HG02885 (cell line): ENCODE results near the gene MATN1.

Experiments
- ATAC-seq: cut with Tn5 transposase; IDR thresholded peaks from one replicate; pipeline ENCODE4 v1.9.1; 2021; ENCODE audit warnings: mild to moderate bottlenecking; ENCODE audit not compliant: unreplicated experiment, poor library complexity

The MATN1 gene

DNA sequence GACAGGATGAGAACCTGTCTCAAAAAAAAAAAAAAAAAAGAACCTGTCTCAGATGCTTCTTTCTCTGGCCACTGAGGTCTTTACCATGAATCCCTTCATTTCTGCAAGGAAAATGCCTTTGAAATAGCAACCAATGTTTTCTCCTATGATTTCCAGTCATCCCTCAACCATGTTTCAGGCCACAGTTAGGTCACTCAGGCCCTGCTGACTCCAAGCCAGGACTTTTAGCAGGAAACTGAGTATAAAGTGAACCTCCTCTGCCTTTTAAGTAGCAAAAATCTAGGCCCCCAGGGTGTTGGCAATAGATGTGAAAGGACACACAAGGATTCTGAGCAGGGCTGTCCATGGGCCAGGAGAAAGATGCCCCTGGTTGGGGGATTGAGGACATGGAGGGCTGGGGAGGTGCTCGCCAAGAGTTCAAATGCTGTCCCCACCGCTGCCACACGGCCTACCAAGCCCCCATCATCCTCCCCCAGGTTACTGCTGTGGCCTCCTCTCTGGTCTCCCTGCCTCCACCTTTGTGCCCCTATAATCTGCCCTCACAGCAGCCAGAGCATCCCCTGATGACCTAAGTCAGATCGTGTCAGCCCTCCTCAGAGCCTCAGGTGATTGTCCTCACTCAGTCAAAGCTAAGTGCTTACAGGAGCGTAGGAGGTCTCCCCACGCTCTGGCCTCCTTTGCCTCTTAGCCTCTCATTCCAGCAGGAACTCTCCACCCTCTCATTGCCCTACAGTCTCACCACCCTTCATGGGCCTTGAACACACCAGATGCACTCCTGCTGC, 54.6 kb downstream of the MATN1 start:
- ATAC-seq = no peak

DNA sequence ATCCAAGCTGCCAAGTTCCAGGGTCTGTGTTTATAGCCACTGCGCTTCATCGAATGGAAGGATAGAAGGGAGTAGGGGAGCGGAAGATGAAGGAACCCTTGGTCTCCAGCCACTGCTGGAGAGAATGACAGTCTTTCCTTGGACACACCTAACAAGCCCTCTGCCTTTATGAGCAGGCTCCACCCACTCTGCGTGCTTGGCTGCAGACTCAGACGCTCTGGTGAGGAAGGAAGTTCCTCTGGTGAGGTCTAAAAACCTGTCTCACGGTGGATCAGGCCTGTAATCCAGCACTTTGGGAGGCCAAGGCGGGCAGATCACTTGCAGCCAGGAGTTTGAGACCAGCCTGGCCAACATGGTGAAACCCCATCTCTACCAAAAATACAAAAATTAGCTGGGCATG, 55.4 kb downstream of the MATN1 start:
- no peak for ATAC-seq

DNA sequence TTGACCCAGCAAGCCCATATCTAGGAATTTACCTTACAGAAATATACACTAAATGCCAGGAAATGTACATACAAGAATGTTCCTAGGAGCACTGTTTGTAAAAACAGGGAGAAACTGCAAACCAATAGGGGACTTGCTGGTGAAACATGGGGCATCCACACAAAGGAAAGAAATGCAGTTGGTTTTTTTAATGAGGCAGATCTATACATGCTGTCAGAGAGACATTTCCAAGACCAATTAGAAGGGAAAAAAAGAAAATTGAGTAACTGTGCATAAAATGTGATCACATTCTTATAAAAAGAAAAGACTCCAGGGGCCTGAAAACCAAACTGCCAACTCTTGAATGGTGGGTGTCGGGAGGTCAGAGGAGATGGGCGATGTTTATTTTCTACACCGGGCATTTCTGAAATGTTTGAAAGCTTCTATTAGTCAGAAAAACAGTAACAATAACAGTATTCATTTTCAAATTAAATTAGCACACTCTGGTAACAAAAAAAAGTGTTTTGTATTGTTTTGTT, 56.6 kb downstream of the MATN1 start:
- ATAC-seq = no peak

DNA sequence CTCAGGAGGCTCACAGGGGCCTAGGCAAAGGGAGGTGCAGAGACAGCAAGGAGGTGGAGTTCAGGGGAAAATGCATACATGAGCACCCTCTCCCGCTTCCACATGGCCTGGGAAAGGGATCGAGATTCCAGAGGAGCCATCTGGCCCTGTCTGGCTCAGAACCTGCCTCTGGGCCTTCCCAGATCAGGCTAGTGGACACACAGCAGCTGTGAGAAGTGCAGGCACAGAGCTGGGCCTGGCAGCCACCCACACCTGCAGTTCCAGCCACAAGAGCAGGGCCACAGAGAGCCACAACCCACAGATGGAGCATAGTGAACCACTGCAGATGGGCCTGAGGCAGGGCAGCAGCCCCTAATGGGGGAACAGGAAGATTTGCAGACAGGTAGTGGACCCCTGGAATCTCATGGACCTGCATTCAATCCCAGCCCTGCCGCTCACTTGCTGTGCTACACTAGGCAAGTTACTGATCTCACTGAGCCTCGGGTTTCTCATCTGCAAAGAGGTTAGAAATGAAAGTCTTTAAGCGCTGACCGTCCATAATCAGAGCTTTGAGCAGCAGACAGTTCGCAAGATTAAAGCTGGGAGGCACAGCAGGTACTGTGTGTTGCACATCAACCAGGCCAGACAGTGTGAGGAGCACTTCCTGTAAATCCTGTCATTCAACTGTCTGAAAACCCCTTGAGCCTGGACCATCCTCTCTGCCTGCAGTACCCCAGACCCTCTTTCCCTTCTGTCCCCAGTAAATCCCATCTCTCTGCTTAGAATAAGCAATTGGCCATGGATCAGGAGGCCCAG, 58.0 kb downstream of the MATN1 start:
- no peak for ATAC-seq

DNA sequence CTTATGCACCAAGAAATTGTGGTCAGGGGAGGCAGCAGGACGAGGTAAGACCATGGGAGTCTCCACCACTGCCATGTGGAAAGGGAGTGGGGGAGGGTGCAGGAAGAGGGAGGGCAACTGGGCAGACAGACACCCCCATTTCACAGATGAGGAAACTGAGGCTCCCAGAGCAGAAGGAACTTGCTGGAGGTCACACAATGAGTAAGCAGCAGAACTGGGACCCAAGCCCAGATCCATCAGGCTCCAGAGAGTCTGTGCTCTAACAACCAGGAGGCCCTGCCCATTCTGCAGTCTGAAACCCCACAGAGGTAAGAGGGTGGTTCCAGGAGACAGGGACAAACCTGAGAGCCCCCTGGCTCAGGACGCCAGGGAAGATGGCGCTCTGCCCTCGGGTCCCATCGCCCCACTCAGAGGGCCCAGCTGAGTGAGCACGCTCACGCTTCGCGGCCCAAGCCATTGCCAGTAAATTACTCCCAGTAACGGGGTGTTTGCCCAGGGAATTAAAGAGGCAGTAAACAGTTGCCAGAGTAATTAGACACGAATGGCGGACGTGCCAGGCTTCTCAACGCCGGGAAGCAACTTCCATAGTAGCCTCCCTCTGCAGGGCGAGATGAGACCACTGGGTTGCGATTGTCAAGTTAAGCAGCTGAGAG, 59.2 kb downstream of the MATN1 start:
- no peak for ATAC-seq

DNA sequence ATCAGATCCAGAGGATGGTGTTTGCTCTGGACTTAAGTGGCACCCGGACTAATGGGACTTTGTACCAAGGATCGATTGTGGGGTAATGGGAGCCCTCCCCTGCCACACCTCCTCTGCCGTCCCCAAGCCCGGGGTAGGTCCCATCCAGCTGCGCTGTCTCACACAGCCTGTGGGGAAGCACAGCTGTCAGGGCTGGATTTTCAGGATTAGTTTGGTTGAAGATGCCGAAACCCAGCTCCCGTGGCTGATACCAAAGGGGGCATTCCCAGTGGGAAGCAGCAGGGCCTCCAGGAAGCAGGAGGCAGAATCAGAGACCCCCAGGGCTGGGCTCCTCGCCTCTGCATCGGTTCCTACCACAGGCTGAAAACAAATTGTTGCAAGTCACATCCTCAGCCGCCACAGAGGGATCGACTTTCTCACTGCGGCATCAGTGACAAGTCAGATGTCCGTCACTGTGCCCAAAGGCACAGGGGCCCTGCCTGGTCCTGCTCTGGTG, 59.7 kb downstream of the MATN1 start:
- ATAC-seq = no peak

DNA sequence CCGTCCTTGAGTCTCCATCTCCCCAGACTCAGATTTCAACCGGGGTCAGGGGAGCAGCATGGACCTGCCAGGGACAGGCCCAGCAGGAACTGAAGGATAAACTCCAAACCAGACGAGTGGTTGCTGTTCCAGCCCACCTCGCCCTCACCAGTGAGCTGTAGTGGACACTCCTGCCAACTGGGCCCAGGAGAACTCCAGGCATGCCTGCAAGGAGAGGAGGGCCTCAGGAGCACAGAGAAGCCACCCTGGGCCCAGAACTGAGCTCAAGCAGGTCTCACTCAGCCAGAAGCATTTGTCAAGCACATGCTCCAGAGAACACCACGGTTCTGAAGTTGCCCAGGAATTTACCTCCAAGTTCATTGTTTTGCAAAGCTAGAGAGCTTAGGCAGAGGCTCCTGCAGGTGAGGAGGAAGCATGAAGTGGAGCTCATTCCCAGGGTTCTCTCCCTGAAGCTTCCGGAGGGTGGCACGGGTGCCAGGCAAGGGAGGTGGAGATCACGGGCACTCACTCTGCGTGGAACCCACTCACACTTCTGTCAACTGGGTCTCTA, 61.0 kb downstream of the MATN1 start:
- no peak for ATAC-seq

DNA sequence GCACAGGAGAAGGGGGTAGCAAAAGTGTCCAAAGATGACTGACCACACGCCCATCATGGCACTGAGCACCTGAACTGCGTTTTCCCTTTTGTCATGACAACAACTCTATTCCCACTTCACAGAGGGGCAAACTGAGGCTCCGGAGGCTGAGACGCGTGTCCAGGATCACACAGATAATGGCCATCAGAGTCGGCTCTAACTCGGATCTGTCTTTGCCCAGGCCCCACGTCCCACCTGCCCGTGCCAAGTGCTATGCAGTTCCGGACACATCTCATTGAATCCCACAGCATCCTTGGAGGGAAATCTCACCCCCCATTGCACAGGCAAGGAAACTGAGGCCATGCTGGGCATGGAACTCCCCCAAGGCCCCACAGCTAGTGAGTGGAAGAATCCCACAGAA, 62.1 kb downstream of the MATN1 start:
- ATAC-seq = no peak
